ENCODE data around the gene SMARCB1. TPM values are rescaled to one million over a fixed set of nuclear protein-coding genes. Genes with fewer than 3 reads are reported as not detected.

The SMARCB1 gene
- total and polyA plus RNA-seq, 2 donors (not counting 1 experiment from before 2014, with no cell fraction given): 179 to 190 TPM

DNA sequence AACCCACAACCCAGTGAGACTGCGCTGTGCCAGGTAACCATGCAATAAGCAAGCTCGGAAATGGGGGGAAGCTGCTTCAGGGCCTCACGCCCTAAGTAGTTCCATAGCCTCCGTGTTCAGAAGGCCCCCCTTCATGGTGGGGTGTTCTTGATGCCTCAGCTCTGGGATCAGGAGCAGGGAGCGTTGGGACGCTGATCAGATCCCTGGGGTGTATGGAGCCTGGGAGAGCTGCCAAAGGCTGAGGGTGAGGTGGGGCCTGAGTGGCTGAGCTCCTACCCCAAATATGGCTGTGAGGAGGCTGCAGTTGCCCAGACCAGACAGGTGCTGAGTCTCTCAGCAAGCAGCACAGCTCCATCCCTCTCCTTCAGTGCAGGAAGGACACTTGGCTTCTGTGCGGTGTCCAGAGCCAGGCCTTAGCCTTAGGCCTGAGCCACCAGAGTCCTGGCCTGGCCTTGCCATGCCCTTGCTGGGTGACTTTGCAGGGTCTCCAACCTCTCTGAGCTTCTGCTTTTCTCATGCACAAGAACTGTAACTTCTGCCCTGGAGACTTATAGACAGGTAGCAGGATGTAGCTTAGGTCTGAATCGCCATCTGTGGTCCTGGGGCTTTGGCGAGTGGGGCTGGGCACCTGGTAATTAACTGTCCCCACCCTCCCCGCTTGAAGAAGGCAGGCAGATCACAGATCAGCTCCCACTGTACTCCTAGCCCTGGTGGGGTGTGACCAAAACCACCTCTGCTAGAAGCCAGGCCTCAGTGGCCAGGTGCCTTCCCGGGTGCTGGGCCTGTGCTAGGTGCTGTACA lies 8.8 kb upstream of the SMARCB1 start:
- H3K27ac Mint-ChIP-seq: no peak overlapping the region
- H3K79me2 ChIP-seq (ENCODE audit: control insufficient read depth, insufficient read depth, low read length): peaks cover 6% of the 10 kb centered on the region
- H4K20me1 ChIP-seq (ENCODE audit: control insufficient read depth, insufficient read depth, low read length, poor library complexity, severe bottlenecking): peaks cover 7% of the 10 kb centered on the region
- H3K4me1 ChIP-seq (ENCODE audit: control insufficient read depth in 2 of 2, insufficient read depth in 2 of 2, low read length in 2 of 2): peaks cover 7 to 8% of the 10 kb centered on the region in 2 donors
- CTCF ChIA-PET: interaction anchor here (1.1 kb wide), 1 partner anchor 70 kb away, joined by 4 read pairs; no protein-coding TSS in a partner anchor
- 96% methylated on average over 11 of the region's 11 CpGs for WGBS (ENCODE audit: insufficient coverage)
- no peaks in the 10 kb centered on the region for H3K27me3 ChIP-seq (replicated peaks in 1 of 4; ENCODE audit: control extremely low read depth in 1 of 4, control insufficient read depth in 3 of 4, insufficient read depth in 4 of 4, low read length in 3 of 4)
- H3K4me1 Mint-ChIP-seq: peaks cover 13% of the 10 kb centered on the region
- no peaks in the 10 kb centered on the region for H3K27me3 Mint-ChIP-seq
- H2AFZ ChIP-seq (ENCODE audit: insufficient read depth, low read depth, low read length, poor library complexity, severe bottlenecking): no peak overlapping the region
- POLR2A ChIA-PET: interaction anchor here (0.6 to 1.1 kb wide), 3 partner anchors 8 to 959 kb away, joined by 3 to 6 read pairs (median 4); no protein-coding TSS in a partner anchor
- H3K27ac ChIP-seq (ENCODE audit: low read length in 2 of 2): no peak overlapping the region
- intact Hi-C loops (cut with micrococcal nuclease): no loop called here
- H3K4me2 ChIP-seq (replicated peaks; ENCODE audit: low read depth, low read length, poor library complexity, severe bottlenecking): no peak overlapping the region
- TF ChIP-seq CTCF (IDR thresholded peaks at IDR 0.05) (no peak), EZH2 (IDR thresholded peaks at IDR 0.05; ENCODE audit: borderline replicate concordance, insufficient read depth, low read depth, low read length, poor library complexity, severe bottlenecking) (no peak)
- H3K4me3 ChIP-seq (ENCODE audit: control extremely low read depth in 1 of 5, extremely low read depth in 1 of 5, insufficient read depth in 1 of 5, low read depth in 2 of 5, low read length in 4 of 5): no peak overlapping the region
- no peaks in the 10 kb centered on the region for H3K9me3 Mint-ChIP-seq (ENCODE audit: insufficient read depth)
- H3K36me3 ChIP-seq (replicated peaks in 1 of 2; ENCODE audit: control extremely low read depth in 1 of 2, control insufficient read depth in 1 of 2, extremely low read depth in 1 of 2, insufficient read depth in 2 of 2, low read length in 1 of 2): peaks cover 0 to 10% of the 10 kb centered on the region in 2 experiments
- ATAC-seq (ENCODE audit: low read depth): no peak
- H3K9me3 ChIP-seq (ENCODE audit: control extremely low read depth in 1 of 3, control insufficient read depth in 2 of 3, insufficient read depth in 1 of 3, low read length in 2 of 3): no peaks in the 10 kb centered on the region
- no peak overlapping the region for H3K4me3 Mint-ChIP-seq
- DNase-seq: no peak
- no peak overlapping the region for H3K9ac ChIP-seq (ENCODE audit: low read length)

DNA sequence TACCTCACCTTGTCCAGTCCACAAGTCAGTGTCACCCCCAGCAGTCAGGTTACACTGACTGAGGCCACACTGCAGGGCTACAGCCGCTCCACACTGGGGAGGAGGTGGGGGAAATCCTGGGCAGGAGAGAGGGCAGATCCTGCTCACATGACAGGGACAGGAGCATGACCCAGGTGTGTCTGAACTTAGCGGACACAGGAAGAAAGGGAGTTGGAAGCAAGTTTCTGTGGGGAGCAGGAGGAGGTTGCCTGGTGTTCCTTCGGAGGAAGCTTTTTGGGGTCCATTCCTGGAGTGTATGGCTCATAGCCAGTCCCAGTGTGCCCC lies 8.2 kb upstream of the SMARCB1 start:
- no peak overlapping the region for H3K9ac ChIP-seq (ENCODE audit: low read length)
- ChIA-PET POLR2A (interaction anchor here (1.1 kb wide), 1 partner anchor 10 kb away, joined by 3 read pairs; no protein-coding TSS in a partner anchor), CTCF (interaction anchor here (1.1 kb wide), 1 partner anchor 69 kb away, joined by 4 read pairs; no protein-coding TSS in a partner anchor)
- no peak overlapping the region for H2AFZ ChIP-seq (ENCODE audit: insufficient read depth, low read depth, low read length, poor library complexity, severe bottlenecking)
- no peak for DNase-seq
- H3K4me2 ChIP-seq (replicated peaks; ENCODE audit: low read depth, low read length, poor library complexity, severe bottlenecking): no peak overlapping the region
- Mint-ChIP-seq H3K4me1 (peaks cover 8% of the 10 kb centered on the region), H3K4me3 (no peak overlapping the region), H3K9me3 (ENCODE audit: insufficient read depth) (no peaks in the 10 kb centered on the region), H3K27me3 (no peaks in the 10 kb centered on the region), H3K27ac (no peak overlapping the region)
- H3K36me3 ChIP-seq (replicated peaks in 1 of 2; ENCODE audit: control extremely low read depth in 1 of 2, control insufficient read depth in 1 of 2, extremely low read depth in 1 of 2, insufficient read depth in 2 of 2, low read length in 1 of 2): peaks cover 0 to 10% of the 10 kb centered on the region in 2 experiments
- no peaks in the 10 kb centered on the region for H3K27me3 ChIP-seq (replicated peaks in 1 of 4; ENCODE audit: control extremely low read depth in 1 of 4, control insufficient read depth in 3 of 4, insufficient read depth in 4 of 4, low read length in 3 of 4)
- H3K4me1 ChIP-seq (ENCODE audit: control insufficient read depth in 2 of 2, insufficient read depth in 2 of 2, low read length in 2 of 2): peaks cover 3% of the 10 kb centered on the region in 2 donors
- no peak overlapping the region for H3K27ac ChIP-seq (ENCODE audit: low read length in 2 of 2)
- H3K9me3 ChIP-seq (ENCODE audit: control extremely low read depth in 1 of 3, control insufficient read depth in 2 of 3, insufficient read depth in 1 of 3, low read length in 2 of 3): no peaks in the 10 kb centered on the region
- intact Hi-C loops (cut with micrococcal nuclease): no loop called here
- ATAC-seq (ENCODE audit: low read depth): no peak
- no peak overlapping the region for H3K4me3 ChIP-seq (ENCODE audit: control extremely low read depth in 1 of 5, extremely low read depth in 1 of 5, insufficient read depth in 1 of 5, low read depth in 2 of 5, low read length in 4 of 5)
- H3K79me2 ChIP-seq (ENCODE audit: control insufficient read depth, insufficient read depth, low read length): no peaks in the 10 kb centered on the region
- TF ChIP-seq CTCF (IDR thresholded peaks at IDR 0.05): no peak
- TF ChIP-seq EZH2 (IDR thresholded peaks at IDR 0.05; ENCODE audit: borderline replicate concordance, insufficient read depth, low read depth, low read length, poor library complexity, severe bottlenecking): no peak
- peaks cover 2% of the 10 kb centered on the region for H4K20me1 ChIP-seq (ENCODE audit: control insufficient read depth, insufficient read depth, low read length, poor library complexity, severe bottlenecking)
- WGBS (ENCODE audit: insufficient coverage): 92% methylated on average over 3 of the region's 3 CpGs
